ENCODE data around the gene KRT35. TPM values are rescaled to one million over a fixed set of nuclear protein-coding genes. Genes with fewer than 3 reads are reported as not detected.

KRT35 gene
- total and polyA plus RNA-seq, 2 donors (not counting 3 experiments of a cell fraction or from before 2014, with no cell fraction given), result not detected

DNA sequence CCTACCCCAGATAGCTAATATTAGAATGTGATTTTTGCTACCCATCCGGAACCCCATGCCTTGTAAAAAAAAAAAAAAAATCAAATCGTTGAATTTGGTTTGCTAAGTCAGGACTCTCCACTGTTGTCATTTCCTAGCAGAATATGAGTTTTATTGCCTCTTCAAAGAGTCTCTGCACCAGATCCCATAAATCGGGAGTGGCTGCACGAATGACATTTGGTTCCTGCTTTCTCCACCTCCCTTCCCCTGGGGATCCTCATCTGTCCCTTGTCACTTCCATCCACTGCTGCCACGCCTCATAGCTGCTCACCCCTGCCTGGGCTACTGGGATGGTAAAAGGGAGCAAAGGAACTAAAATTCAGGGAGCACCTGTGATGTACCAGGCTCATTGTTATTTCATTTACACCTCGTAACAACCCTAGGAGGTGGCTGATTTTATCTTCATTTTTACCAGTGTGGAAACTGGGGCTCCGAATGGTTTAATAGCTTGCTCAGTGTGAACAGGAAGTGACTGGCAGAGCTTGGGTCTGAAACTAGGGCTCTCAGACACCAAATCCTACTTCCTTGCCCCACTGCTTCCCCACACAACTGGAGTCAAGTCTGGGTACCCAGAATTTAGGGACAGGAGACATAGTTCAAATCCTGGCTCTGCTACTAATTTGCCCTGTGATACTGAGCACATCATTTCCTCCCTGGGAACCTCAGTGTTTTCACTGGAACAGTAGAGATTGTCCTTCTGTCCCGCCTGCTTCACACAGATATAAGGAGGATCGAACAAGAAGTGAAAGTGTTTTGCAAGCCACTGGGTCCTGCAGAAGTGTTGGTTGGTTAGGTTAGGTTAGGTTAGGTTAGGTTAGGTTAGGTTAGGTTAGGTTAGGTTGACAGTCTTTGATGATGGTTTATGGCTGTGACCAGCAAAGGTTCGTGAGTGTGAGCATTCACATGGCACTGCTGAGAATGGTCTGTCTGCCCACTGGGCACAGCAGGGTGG, 9.3 kb upstream of the KRT35 start:
- CTCF ChIA-PET, result interaction anchor here (1.0 to 22.3 kb wide), 4 partner anchors 60 to 581 kb away, joined by 3 to 350 read pairs (median 30); no protein-coding TSS in a partner anchor
- H3K9me1 ChIP-seq (replicated peaks; ENCODE audit: control insufficient read depth, extremely low read depth, insufficient read depth, low read length), result no peaks in the 10 kb centered on the region

More for the DNA sequence above, 9.3 kb upstream of the KRT35 start:
- POLR2A ChIA-PET, result no interaction called here
- Histone ChIP-seq H3K9me3 (replicated peaks; ENCODE audit: control insufficient read depth, insufficient read depth, low read length) (no peaks in the 10 kb centered on the region), H3K79me2 (ENCODE audit: control insufficient read depth, insufficient read depth, low read length) (no peaks in the 10 kb centered on the region), H3K27me3 (ENCODE audit: control insufficient read depth in 2 of 2, insufficient read depth in 2 of 2, low read length in 2 of 2) (no peaks in the 10 kb centered on the region), H2AFZ (ENCODE audit: low read depth, low read length) (peak overlapping the region; percentile 26), H3K4me3 (replicated peaks in 1 of 3; ENCODE audit: insufficient read depth in 1 of 3, low read depth in 1 of 3, low read length in 3 of 3) (no peak overlapping the region), H3K4me1 (ENCODE audit: control insufficient read depth, extremely low read depth, insufficient read depth, low read length) (peaks cover 20% of the 10 kb centered on the region), H3K9ac (replicated peaks; ENCODE audit: extremely low read depth, insufficient read depth, low read length) (no peak overlapping the region), H3K4me2 (ENCODE audit: insufficient read depth, low read length) (no peak overlapping the region), H3K36me3 (ENCODE audit: control insufficient read depth in 2 of 2, extremely low read depth in 1 of 2, insufficient read depth in 2 of 2, low read length in 2 of 2) (no peaks in the 10 kb centered on the region), H3K27ac (ENCODE audit: insufficient read depth, low read depth, low read length) (no peak overlapping the region), H4K20me1 (replicated peaks; ENCODE audit: control insufficient read depth, extremely low read depth, insufficient read depth, low read length) (no peaks in the 10 kb centered on the region)
- BruUV-seq (replicated peaks), result no TSS peak
- dilution Hi-C loops (cut with MboI; ENCODE audit: extremely low pct_ligation_motif_present, low sequenced_read_pairs) (no loop called here), intact Hi-C loops (cut with micrococcal nuclease) (loop anchor here (10.0 kb wide), 2 partner anchors 85 to 685 kb away; no protein-coding TSS in a partner anchor)
- DNase-seq (ENCODE audit: low read depth, low spot score) (no peak), FAIRE-seq (no peak)
- TF ChIP-seq, protein P1, sequence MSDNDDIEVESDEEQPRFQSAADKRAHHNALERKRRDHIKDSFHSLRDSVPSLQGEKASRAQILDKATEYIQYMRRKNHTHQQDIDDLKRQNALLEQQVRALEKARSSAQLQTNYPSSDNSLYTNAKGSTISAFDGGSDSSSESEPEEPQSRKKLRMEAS (IDR thresholded peaks at IDR 0.05; ENCODE audit: insufficient read depth, insufficient read length), result no peak
- TF ChIP-seq MYC (IDR thresholded peaks at IDR 0.05; ENCODE audit: low read depth, low read length) (no peak), POLR2A (IDR thresholded peaks at IDR 0.05; ENCODE audit: low read depth, low read length) (no peak), POLR2AphosphoS5 (IDR thresholded peaks at IDR 0.05; ENCODE audit: insufficient read depth, low read depth, low read length) (no peak), GATA2 (IDR thresholded peaks at IDR 0.05; ENCODE audit: insufficient read depth, insufficient read length, low read depth, low read length) (no peak), FOS (IDR thresholded peaks at IDR 0.05; ENCODE audit: borderline replicate concordance, insufficient read depth, low read length) (no peak)
- TF ChIP-seq, protein P2, sequence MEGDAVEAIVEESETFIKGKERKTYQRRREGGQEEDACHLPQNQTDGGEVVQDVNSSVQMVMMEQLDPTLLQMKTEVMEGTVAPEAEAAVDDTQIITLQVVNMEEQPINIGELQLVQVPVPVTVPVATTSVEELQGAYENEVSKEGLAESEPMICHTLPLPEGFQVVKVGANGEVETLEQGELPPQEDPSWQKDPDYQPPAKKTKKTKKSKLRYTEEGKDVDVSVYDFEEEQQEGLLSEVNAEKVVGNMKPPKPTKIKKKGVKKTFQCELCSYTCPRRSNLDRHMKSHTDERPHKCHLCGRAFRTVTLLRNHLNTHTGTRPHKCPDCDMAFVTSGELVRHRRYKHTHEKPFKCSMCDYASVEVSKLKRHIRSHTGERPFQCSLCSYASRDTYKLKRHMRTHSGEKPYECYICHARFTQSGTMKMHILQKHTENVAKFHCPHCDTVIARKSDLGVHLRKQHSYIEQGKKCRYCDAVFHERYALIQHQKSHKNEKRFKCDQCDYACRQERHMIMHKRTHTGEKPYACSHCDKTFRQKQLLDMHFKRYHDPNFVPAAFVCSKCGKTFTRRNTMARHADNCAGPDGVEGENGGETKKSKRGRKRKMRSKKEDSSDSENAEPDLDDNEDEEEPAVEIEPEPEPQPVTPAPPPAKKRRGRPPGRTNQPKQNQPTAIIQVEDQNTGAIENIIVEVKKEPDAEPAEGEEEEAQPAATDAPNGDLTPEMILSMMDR (IDR thresholded peaks at IDR 0.05; ENCODE audit: extremely low read depth in 1 of 2, insufficient read depth in 1 of 2, low read depth in 1 of 2, low read length in 2 of 2), result no peak
